ENCODE measurements around the gene ZNF76. TPM values are rescaled to one million over a fixed set of nuclear protein-coding genes. Genes with fewer than 3 reads are reported as not detected.

ZNF76 gene
- total and polyA plus RNA-seq, 2 of the 13 experiments (the other 11 are each of a cell fraction or from before 2014, with no cell fraction given): 13.2 to 26.4 TPM

DNA sequence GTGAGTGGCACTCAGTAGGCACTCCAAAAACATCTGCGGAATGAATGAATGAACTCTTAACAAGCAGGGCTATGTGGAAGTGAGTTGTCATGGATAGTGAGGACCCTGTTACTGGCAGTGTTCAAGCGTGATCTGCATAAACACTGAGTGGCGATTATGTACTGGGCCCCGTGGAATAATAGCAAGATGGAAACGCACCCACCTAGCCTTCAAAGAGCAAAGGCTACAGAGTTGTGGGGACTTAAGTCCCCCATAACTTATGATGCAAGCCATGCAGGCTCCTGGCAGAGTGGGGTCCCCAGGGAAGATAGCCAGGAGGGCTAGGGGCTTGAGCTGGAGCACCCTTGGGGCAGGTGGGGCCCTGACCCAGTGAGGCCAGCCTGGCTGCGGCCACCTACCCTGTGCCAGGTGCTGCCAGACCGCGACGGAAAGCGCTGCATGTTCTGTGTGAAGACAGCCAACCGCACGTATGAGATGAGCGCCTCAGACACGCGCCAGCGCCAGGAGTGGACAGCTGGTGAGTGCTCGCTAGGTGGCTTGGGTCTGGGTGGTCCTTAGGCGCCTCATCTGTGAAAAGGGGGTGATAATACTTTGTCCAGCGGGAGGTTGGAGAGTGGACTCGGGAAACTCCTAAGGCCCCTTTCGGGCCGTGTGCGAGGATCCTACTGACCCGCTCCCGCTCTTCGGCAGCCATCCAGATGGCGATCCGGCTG is 58.1 kb downstream of the ZNF76 start (continued):
- no peak for TF ChIP-seq ARHGAP35 (CRISPR knock-in tag; IDR thresholded peaks at IDR 0.05; ENCODE audit: borderline replicate concordance)
- TF ChIP-seq SP2 (CRISPR knock-in tag; IDR thresholded peaks at IDR 0.05): no peak
- TF ChIP-seq ZNF615 (CRISPR knock-in tag; IDR thresholded peaks at IDR 0.05; ENCODE audit: borderline replicate concordance): no peak
- TF ChIP-seq, protein P1, sequence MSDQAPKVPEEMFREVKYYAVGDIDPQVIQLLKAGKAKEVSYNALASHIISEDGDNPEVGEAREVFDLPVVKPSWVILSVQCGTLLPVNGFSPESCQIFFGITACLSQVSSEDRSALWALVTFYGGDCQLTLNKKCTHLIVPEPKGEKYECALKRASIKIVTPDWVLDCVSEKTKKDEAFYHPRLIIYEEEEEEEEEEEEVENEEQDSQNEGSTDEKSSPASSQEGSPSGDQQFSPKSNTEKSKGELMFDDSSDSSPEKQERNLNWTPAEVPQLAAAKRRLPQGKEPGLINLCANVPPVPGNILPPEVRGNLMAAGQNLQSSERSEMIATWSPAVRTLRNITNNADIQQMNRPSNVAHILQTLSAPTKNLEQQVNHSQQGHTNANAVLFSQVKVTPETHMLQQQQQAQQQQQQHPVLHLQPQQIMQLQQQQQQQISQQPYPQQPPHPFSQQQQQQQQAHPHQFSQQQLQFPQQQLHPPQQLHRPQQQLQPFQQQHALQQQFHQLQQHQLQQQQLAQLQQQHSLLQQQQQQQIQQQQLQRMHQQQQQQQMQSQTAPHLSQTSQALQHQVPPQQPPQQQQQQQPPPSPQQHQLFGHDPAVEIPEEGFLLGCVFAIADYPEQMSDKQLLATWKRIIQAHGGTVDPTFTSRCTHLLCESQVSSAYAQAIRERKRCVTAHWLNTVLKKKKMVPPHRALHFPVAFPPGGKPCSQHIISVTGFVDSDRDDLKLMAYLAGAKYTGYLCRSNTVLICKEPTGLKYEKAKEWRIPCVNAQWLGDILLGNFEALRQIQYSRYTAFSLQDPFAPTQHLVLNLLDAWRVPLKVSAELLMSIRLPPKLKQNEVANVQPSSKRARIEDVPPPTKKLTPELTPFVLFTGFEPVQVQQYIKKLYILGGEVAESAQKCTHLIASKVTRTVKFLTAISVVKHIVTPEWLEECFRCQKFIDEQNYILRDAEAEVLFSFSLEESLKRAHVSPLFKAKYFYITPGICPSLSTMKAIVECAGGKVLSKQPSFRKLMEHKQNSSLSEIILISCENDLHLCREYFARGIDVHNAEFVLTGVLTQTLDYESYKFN (CRISPR knock-in tag; conservative IDR thresholded peaks at IDR 0.05): no peak
- no peak for TF ChIP-seq ZFAT (CRISPR knock-in tag; conservative IDR thresholded peaks at IDR 0.05)
- TF ChIP-seq ZNF253 (CRISPR knock-in tag; IDR thresholded peaks at IDR 0.05; ENCODE audit: borderline replicate concordance): peak; percentile 90
- no peak for TF ChIP-seq HNRNPL (IDR thresholded peaks at IDR 0.05; ENCODE audit: low read depth, low read length)
- no peak for TF ChIP-seq ZNF260 (CRISPR knock-in tag; IDR thresholded peaks at IDR 0.05; ENCODE audit: borderline replicate concordance, low read depth)
- TF ChIP-seq, protein P2, sequence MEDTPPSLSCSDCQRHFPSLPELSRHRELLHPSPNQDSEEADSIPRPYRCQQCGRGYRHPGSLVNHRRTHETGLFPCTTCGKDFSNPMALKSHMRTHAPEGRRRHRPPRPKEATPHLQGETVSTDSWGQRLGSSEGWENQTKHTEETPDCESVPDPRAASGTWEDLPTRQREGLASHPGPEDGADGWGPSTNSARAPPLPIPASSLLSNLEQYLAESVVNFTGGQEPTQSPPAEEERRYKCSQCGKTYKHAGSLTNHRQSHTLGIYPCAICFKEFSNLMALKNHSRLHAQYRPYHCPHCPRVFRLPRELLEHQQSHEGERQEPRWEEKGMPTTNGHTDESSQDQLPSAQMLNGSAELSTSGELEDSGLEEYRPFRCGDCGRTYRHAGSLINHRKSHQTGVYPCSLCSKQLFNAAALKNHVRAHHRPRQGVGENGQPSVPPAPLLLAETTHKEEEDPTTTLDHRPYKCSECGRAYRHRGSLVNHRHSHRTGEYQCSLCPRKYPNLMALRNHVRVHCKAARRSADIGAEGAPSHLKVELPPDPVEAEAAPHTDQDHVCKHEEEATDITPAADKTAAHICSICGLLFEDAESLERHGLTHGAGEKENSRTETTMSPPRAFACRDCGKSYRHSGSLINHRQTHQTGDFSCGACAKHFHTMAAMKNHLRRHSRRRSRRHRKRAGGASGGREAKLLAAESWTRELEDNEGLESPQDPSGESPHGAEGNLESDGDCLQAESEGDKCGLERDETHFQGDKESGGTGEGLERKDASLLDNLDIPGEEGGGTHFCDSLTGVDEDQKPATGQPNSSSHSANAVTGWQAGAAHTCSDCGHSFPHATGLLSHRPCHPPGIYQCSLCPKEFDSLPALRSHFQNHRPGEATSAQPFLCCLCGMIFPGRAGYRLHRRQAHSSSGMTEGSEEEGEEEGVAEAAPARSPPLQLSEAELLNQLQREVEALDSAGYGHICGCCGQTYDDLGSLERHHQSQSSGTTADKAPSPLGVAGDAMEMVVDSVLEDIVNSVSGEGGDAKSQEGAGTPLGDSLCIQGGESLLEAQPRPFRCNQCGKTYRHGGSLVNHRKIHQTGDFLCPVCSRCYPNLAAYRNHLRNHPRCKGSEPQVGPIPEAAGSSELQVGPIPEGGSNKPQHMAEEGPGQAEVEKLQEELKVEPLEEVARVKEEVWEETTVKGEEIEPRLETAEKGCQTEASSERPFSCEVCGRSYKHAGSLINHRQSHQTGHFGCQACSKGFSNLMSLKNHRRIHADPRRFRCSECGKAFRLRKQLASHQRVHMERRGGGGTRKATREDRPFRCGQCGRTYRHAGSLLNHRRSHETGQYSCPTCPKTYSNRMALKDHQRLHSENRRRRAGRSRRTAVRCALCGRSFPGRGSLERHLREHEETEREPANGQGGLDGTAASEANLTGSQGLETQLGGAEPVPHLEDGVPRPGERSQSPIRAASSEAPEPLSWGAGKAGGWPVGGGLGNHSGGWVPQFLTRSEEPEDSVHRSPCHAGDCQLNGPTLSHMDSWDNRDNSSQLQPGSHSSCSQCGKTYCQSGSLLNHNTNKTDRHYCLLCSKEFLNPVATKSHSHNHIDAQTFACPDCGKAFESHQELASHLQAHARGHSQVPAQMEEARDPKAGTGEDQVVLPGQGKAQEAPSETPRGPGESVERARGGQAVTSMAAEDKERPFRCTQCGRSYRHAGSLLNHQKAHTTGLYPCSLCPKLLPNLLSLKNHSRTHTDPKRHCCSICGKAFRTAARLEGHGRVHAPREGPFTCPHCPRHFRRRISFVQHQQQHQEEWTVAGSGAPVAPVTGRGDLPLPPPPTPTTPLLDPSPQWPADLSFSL (CRISPR knock-in tag; IDR thresholded peaks at IDR 0.05): no peak
- no peak for TF ChIP-seq TBP (CRISPR knock-in tag; IDR thresholded peaks at IDR 0.05)
- peak; percentile 66; the same call in 1 of the 2 replicates for TF ChIP-seq PAWR (CRISPR knock-in tag; IDR thresholded peaks at IDR 0.05; ENCODE audit: borderline replicate concordance)
- TF ChIP-seq ZNF556 (CRISPR knock-in tag; IDR thresholded peaks at IDR 0.05; ENCODE audit: borderline replicate concordance): no peak
- no peak for TF ChIP-seq NFYB (CRISPR knock-in tag; IDR thresholded peaks at IDR 0.05)
- no peak for TF ChIP-seq SIN3A (IDR thresholded peaks at IDR 0.05; ENCODE audit: borderline replicate concordance, low read depth, low read length)
- TF ChIP-seq MIER2 (CRISPR knock-in tag; IDR thresholded peaks at IDR 0.05): no peak
- TF ChIP-seq, protein P3, sequence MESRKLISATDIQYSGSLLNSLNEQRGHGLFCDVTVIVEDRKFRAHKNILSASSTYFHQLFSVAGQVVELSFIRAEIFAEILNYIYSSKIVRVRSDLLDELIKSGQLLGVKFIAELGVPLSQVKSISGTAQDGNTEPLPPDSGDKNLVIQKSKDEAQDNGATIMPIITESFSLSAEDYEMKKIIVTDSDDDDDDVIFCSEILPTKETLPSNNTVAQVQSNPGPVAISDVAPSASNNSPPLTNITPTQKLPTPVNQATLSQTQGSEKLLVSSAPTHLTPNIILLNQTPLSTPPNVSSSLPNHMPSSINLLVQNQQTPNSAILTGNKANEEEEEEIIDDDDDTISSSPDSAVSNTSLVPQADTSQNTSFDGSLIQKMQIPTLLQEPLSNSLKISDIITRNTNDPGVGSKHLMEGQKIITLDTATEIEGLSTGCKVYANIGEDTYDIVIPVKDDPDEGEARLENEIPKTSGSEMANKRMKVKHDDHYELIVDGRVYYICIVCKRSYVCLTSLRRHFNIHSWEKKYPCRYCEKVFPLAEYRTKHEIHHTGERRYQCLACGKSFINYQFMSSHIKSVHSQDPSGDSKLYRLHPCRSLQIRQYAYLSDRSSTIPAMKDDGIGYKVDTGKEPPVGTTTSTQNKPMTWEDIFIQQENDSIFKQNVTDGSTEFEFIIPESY (CRISPR knock-in tag; IDR thresholded peaks at IDR 0.05): peak; percentile 90
- TF ChIP-seq NCOA5 (CRISPR knock-in tag; IDR thresholded peaks at IDR 0.05): no peak
